ENCODE data around the gene HAPLN2.

The HAPLN2 gene

DNA sequence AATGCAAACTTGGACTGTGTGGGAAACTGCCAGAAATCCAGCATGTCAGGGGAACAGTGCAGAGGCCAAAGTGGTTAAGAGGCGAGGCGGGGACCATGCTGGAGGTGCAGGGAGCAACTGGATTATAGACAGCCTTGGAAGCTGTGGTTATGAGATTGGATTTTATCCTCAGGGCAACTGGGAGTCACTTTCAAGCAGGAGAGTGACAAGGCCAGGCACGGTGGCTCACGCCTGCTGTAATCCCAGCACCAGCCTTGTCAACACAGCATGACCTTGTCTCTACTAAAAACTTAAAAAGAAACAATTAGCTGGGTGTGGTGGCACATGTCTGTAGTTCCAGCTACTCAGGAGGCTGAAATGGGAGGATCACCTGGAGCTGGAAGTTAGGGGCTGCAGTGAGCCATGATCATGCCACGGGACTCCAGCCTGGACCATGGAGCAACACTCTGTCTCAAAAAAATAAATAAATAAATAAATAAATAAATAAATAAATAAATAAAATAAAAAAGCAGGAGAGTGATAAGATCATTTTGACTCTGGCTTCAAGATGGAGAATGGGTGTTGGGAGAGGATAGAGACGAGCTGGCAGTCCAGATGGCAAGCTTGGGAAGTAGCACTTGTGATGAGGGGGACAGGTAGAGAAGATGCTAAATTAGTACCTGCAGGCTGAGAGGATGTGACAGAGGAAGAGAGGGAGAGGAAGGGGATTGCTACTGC is 3.5 kb downstream of the HAPLN2 start:
- TF ChIP-seq, protein P1, sequence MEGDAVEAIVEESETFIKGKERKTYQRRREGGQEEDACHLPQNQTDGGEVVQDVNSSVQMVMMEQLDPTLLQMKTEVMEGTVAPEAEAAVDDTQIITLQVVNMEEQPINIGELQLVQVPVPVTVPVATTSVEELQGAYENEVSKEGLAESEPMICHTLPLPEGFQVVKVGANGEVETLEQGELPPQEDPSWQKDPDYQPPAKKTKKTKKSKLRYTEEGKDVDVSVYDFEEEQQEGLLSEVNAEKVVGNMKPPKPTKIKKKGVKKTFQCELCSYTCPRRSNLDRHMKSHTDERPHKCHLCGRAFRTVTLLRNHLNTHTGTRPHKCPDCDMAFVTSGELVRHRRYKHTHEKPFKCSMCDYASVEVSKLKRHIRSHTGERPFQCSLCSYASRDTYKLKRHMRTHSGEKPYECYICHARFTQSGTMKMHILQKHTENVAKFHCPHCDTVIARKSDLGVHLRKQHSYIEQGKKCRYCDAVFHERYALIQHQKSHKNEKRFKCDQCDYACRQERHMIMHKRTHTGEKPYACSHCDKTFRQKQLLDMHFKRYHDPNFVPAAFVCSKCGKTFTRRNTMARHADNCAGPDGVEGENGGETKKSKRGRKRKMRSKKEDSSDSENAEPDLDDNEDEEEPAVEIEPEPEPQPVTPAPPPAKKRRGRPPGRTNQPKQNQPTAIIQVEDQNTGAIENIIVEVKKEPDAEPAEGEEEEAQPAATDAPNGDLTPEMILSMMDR (conservative IDR thresholded peaks at IDR 0.05; ENCODE audit: low read depth, low read length), result no peak
- H3K4me3 ChIP-seq (ENCODE audit: low read length), result no peak overlapping the region
- no peak for DNase-seq (ENCODE audit: low read depth)

DNA sequence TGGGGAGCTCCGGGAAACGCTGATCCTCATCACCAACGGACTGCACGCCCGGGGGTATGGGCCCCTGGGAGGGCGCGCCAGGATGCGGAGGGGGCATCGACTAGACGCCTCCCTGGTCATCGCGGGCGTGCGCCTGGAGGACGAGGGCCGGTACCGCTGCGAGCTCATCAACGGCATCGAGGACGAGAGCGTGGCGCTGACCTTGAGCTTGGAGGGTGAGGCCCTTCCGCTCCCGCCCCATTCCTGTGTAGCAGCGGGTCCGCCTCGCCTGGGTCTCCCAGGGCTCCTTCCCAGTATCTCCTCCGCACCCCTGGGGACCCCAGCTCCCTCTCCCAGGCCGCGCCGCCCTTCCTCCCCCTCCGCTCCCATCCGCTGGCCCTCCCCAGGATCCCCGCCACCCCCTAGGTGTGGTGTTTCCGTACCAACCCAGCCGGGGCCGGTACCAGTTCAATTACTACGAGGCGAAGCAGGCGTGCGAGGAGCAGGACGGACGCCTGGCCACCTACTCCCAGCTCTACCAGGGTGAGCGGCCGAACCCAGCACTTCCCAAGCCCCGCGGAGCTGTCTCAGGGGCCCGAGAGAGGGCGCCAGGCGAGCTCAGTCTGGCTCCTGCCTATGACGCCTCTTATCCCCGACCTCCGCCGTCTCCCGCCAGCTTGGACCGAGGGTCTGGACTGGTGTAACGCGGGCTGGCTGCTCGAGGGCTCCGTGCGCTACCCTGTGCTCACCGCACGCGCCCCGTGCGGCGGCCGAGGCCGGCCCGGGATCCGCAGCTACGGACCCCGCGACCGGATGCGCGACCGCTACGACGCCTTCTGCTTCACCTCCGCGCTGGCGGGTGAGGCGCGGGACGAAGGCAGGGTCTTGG is 5.0 kb downstream of the HAPLN2 start:
- no peak overlapping the region for H3K4me3 ChIP-seq (ENCODE audit: low read length)
- DNase-seq (ENCODE audit: low read depth), result no peak
- TF ChIP-seq, protein P1 (conservative IDR thresholded peaks at IDR 0.05; ENCODE audit: low read depth, low read length), result peak; percentile 53

DNA sequence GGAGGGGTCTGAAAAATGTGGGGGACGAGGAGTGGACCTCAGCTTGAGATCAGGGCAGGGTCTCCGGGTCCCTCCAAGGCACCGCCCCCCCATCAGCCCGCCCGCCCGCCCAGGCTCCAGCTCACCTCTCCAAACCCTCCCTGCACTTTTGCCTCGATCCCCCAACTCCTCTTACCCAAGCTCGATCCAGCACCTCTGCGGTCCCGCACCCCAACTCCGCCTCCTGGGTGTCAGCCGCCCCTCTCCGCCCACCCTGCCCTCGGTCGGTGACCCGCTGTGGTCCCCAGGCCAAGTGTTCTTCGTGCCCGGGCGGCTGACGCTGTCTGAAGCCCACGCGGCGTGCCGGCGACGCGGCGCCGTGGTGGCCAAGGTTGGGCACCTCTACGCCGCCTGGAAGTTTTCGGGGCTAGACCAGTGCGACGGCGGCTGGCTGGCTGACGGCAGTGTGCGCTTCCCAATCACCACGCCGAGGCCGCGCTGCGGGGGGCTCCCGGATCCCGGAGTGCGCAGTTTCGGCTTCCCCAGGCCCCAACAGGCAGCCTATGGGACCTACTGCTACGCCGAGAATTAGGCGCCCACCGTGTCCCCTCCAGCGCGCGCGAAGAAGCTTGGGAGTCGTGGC is 5.7 kb downstream of the HAPLN2 start:
- H3K4me3 ChIP-seq (ENCODE audit: low read length), result no peak overlapping the region
- DNase-seq (ENCODE audit: low read depth), result no peak

DNA sequence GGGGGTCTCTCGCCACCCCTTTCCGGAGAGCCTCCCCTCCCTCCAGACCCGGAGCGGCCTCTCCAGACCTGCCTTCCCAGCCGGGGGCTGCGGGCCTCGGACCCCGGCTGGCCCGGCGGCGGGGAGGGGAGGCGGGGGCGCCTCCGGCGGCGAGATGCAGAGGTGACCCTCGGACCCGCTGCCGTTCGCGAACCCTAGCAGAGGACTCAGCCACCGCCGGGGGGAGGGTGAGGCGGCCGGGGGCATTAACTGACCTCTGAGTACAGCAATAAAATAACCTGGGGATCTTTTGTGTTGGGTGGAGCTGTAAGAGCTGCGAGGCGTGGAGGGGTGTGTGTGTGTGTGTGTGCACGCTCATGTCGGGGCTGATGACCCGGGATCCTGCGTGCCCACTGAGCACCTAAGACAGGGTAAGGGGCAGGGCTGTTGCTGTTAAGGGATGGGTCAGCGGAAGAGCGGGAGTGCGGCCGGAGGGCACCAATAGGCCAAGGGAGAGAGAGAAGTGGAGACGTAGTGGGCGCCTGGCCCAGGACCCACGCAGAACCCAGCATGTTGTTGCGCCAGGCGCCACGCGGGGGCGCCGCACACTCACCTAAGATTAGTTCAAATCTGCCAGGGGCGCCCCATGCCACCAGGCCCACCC is 6.3 kb downstream of the HAPLN2 start:
- DNase-seq (ENCODE audit: low read depth), result no peak
- no peak overlapping the region for H3K4me3 ChIP-seq (ENCODE audit: low read length)
- TF ChIP-seq, protein P1 (conservative IDR thresholded peaks at IDR 0.05; ENCODE audit: low read depth, low read length), result peak; percentile 82

More for the DNA sequence above, 5.7 kb downstream of the HAPLN2 start:
- TF ChIP-seq, protein P1 (conservative IDR thresholded peaks at IDR 0.05; ENCODE audit: low read depth, low read length), result no peak

DNA sequence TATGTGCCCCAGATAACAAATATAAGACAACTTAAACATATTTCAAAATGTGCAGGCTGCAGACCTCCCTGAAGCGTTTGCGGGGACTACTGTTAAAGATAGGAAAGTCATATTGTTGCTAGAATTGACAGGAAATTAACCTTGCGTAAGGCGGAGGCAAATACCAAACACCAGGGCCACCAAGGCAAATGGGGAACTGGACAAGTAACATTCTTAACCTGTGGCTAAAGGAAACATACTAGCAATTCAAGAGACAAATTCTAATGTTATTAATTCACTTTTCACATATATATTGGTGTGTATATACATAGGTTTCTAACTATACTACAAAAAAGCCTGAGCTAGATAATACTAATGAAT is 6.8 kb downstream of the HAPLN2 start:
- H3K4me3 ChIP-seq (ENCODE audit: low read length), result no peak overlapping the region
- DNase-seq (ENCODE audit: low read depth), result no peak
- TF ChIP-seq, protein P1 (conservative IDR thresholded peaks at IDR 0.05; ENCODE audit: low read depth, low read length), result no peak

DNA sequence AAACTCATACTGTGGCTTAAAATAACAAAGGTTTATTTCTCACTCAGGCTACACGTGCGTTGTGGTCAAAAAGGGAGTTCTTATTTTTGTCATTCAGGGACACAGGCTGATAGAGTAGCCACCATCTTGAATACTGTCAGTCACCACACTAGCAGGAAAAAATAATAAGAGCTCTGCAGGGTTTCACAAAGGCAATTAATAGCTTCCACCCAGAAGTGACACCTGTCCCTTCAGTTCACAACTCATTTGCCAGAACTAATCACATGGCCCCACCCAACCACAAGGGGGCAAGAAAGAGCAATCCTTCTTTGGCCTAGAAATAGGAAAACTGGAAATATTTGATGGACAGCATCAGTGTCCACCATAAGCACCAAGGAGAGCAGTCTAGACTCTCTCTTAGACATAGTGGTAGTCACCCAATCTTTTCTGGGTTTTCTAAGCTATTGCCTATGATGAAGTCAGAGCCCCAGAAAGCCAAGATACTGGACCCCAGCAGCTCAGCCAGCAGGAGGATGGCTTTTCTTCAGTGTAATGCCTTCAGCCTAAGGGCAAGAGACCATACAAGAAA is 8.2 kb downstream of the HAPLN2 start:
- no peak overlapping the region for H3K4me3 ChIP-seq (ENCODE audit: low read length)
- DNase-seq (ENCODE audit: low read depth), result peak; percentile 21
- TF ChIP-seq, protein P1 (conservative IDR thresholded peaks at IDR 0.05; ENCODE audit: low read depth, low read length), result peak; percentile 88
